ENCODE measurements around the gene EDIL3.

- TF ChIP-seq CTCF (conservative IDR thresholded peaks at IDR 0.05 in 1 of 2, IDR thresholded peaks at IDR 0.05 in 1 of 2; ENCODE audit: low read depth in 1 of 2, low read length in 2 of 2) (no peak), EZH2 (IDR thresholded peaks at IDR 0.05; ENCODE audit: low read length, missing control alignments) (no peak)
Observed at GRCh38 chr5:83919071-83920041, 465.3 kb downstream of the EDIL3 start.

Data from fibroblast of lung (primary cell).